GM12892 (cell line): ENCODE results near the gene OSBPL3.

Source experiments
- POLR2AphosphoS5 ChIP-seq: IDR thresholded peaks from 2 replicates; pipeline ENCODE4 v1.6.1; 2011; ENCODE audit warnings: low read depth, low read length, control low read depth
- TAF1 ChIP-seq: IDR thresholded peaks from 2 replicates; pipeline ENCODE4 v1.6.1; 2011; ENCODE audit warnings: low read depth, mild to moderate bottlenecking, control low read depth, low read length, borderline replicate concordance

- TF ChIP-seq TAF1 (no peak), POLR2AphosphoS5 (no peak)
These were observed 225.0 kb downstream of the OSBPL3 start for GRCh38 chr7:24754906-24755506.
